ENCODE data around the gene SPATA19. TPM values are rescaled to one million over a fixed set of nuclear protein-coding genes. Genes with fewer than 3 reads are reported as not detected.

Gene SPATA19
- total RNA-seq, 4 donors from 2014 or later: not detected

DNA sequence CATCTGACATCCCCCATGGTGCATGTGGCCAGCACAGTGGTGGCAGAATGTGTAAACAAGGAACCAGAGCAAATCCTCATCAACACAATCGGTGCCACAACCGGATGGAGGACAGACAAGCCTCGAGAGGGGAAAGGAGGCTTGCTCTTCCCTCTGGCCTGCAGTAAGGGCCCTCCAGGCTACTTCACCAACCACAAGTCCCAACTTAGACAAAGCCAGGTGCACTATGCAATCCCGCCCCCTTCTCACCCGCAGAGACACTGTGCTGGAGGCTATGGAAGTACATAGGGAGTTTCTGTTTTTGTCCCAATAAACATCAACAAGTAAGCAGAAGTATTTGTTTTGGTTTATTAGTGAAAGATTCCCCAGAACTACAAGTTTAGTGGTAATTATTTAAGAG lies 54.3 kb downstream of the SPATA19 start:
- no peaks in the 10 kb centered on the region for H3K36me3 ChIP-seq
- H3K9me3 ChIP-seq: no peaks in the 10 kb centered on the region
- H3K4me3 ChIP-seq: no peak overlapping the region
- in situ Hi-C loops (cut with MboI; ENCODE audit: low sequenced_read_pairs in 4 of 4) (no loop called here), intact Hi-C loops (cut with DNase I; ENCODE audit: low total_unique reads) (no loop called here)
- no peak overlapping the region for H3K27ac ChIP-seq
- H3K4me1 ChIP-seq: no peaks in the 10 kb centered on the region
- DNase-seq: no peak
- TF ChIP-seq CTCF (IDR thresholded peaks at IDR 0.05 in 4 of 5, conservative IDR thresholded peaks at IDR 0.05 in 1 of 5) (no peak), POLR2A (IDR thresholded peaks at IDR 0.05) (no peak)
- H3K27me3 ChIP-seq: peaks cover 0 to 3% (median 0%) of the 10 kb centered on the region in 3 donors
- ATAC-seq: no peak

Other genes starting within 250 kb of the SPATA19 start
- gene IGSF9B, start 111.5 kb upstream of the SPATA19 start, total RNA-seq: 1 to 10 TPM in 2 of 4 donors, under 1 TPM in 2; 0.07 to 2.5 (median 1.4) TPM
- 1 to 10 TPM; 3.5 to 9.7 (median 6.2) TPM for gene JAM3, start 223.6 kb upstream of the SPATA19 start, total RNA-seq